Iris pigment epithelial cell (primary cell): Measurements from ENCODE around the gene PLCL2.
"Not testable (repeated sequence)": the region's sequence is repeated elsewhere in the genome, so short reads cannot be mapped to it uniquely, and the experiment has no call there.

Source experiments
- DNase-seq: peaks from one replicate; pipeline ENCODE4 v3.0.0-alpha.2; 2011; ENCODE audit warnings: low read depth

Gene PLCL2

GRCh38 chr3:17076940-17077605 lies 192.3 kb downstream of the PLCL2 start:
- no peak for DNase-seq

GRCh38 chr3:17077606-17078005 lies 192.9 kb downstream of the PLCL2 start:
- DNase-seq: no peak

- no peak for DNase-seq
Observed at GRCh38 chr3:17078926-17079465, 194.2 kb downstream of the PLCL2 start.

- no peak for DNase-seq
Observed at GRCh38 chr3:17079933-17080332, 195.2 kb downstream of the PLCL2 start.

- DNase-seq: no peak
Observed at GRCh38 chr3:17081520-17081919, 196.8 kb downstream of the PLCL2 start.

GRCh38 chr3:17087509-17087908 lies 202.8 kb downstream of the PLCL2 start:
- DNase-seq: no peak

- DNase-seq: no peak
Observed at GRCh38 chr3:17088017-17088416, 203.3 kb downstream of the PLCL2 start.

GRCh38 chr3:17088602-17089313 lies 204.0 kb downstream of the PLCL2 start:
- no peak for DNase-seq

GRCh38 chr3:17089314-17089700 lies 204.6 kb downstream of the PLCL2 start:
- no peak for DNase-seq

GRCh38 chr3:17090280-17090983 lies 205.7 kb downstream of the PLCL2 start:
- no peak for DNase-seq

GRCh38 chr3:17091910-17092582 lies 207.3 kb downstream of the PLCL2 start:
- DNase-seq: peak; percentile 18

- no peak for DNase-seq
Observed at GRCh38 chr3:17092583-17092933, 207.8 kb downstream of the PLCL2 start.

- no peak for DNase-seq
Observed at GRCh38 chr3:17094551-17094950, 209.8 kb downstream of the PLCL2 start.

GRCh38 chr3:17103579-17103978 lies 218.8 kb downstream of the PLCL2 start:
- no peak for DNase-seq

- DNase-seq: not testable (repeated sequence)
Observed at GRCh38 chr3:17106801-17107200, 222.0 kb downstream of the PLCL2 start.

- DNase-seq: no peak
Observed at GRCh38 chr3:17110660-17111396, 226.1 kb downstream of the PLCL2 start.

- peak; percentile 86 for DNase-seq
Observed at GRCh38 chr3:17111586-17111985, 226.8 kb downstream of the PLCL2 start.

- peak; percentile 28 for DNase-seq
Observed at GRCh38 chr3:17115186-17115585, 230.4 kb downstream of the PLCL2 start.

- DNase-seq: no peak
Observed at GRCh38 chr3:17116007-17116600, 231.3 kb downstream of the PLCL2 start.

- DNase-seq: no peak
Observed at GRCh38 chr3:17118771-17119170, 234.0 kb downstream of the PLCL2 start.
